Activated CD4-positive, alpha-beta T cell treated with anti-CD3 and anti-CD28 coated beads, Interleukin-2, Interleukin-6, amounts not matched to agents 100 ng/mL and 50 ng/mL, durations not matched to agents 16 hours and 8 hours (primary cell): Measurements from ENCODE around the gene CACNA1H.

ENCODE experiments used
- DNase-seq: peaks from one replicate; pipeline ENCODE4 v3.0.0-alpha.2; 2020

The CACNA1H gene

DNA sequence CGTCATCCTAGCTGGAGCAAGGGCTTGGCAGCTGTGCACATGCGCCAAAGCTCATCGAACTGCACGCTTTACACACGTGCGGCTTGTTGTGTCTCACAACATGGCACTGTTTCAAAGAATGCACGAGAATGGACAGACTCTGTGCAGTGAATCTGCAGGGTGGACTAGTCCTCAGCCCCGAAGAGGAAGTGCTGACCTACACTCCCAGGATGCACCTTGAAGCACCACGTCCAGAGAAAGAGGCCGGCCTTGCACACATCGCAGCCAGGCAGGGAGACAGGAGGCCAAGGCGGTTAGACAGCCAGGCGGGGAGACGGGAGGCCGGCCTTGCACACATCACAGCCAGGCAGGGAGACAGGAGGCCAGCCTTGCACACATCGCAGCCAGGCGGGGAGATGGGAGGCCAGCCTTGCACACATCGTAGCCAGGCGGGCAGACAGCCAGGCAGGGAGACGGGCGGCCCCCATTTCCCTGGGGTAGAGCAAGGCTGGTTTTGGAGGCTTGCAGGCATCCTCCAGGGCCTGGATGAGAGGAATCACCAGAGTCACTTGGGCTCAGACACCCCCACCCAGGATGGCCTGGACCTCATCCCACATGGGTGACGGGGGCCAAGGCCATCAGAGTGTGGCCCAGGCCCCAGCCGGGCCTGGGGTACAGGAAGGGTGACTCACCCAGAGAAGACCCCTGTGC is 9.0 kb upstream of the CACNA1H start:
- DNase-seq, result no peak

DNA sequence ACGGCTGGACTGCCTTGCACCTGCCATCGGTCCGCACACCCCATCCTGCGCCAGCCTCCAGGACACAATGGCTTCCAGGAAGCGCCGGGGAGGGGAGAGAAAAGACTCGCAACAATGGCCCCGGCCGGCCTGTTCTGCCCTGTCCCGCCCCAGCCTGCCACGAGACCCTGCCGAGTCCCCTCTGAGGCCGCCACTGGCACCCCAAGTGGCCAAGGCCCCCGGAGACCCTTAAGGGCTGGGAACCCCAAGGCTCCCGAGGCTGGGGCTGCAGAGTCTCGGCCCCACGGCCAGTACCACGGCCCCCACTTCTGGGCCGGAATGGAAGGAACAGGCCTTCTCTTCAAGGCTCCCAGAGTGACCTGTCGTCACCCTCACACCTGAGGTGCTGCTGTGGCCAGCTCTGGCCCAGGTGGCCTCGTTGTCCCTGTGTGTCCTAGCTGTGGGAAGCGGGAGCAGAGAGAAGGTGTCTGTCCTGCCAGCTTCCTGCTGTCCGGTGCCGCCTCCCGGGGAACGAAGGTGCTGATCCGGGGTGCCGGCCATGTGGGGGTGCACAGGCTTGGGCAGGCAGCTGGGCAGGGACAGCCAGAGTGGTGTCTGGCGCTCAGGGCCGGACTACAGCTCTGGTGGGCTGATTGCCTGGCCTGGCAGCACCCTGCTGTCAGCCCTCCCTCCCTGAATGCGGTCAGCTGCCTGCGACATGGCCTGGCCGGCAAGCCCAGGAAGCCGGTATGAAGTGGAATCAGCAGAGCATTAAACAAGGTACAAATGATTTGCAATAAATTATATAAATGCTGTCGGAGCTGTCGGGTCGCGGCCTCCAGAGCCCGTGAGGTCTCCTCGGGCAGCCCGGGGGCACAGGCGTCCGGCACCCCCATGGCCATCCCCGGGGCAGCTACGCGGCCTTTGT is 8.2 kb upstream of the CACNA1H start:
- DNase-seq, result no peak

DNA sequence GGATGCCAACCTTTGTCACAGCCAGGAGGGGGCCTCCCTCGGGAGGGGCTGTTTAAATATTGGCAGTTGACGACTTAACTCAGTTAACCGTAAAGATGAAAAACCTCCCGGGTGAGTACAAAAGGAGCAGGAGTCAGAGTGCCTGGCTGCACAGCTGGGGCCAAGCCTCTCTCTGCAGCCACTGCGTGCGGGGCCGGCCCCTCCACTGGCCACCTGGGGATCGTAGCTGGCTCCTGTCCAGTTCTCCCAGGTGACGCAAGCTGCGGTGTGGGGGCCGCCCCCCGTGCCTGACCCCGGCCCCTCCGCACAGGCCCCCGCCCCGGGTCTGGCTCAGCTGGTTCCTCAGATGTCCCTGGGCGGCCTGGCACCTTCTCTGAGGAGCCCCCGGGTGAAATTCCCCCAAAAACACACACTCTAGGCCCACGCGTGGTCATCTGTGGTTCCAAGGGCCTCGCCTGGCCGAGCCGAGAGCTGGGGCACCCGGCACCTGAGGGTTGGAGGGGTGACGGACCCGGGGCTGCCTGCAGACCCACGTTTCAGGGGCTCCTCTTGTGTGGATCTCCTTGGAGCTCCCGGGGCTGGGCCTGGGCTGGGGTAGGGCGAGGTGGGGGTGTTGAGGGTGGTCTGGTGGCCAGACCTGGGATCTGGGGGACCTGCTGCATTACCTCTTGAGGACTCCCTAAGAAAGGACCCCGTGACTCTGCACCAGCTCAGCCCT is 7.4 kb upstream of the CACNA1H start:
- no peak for DNase-seq

DNA sequence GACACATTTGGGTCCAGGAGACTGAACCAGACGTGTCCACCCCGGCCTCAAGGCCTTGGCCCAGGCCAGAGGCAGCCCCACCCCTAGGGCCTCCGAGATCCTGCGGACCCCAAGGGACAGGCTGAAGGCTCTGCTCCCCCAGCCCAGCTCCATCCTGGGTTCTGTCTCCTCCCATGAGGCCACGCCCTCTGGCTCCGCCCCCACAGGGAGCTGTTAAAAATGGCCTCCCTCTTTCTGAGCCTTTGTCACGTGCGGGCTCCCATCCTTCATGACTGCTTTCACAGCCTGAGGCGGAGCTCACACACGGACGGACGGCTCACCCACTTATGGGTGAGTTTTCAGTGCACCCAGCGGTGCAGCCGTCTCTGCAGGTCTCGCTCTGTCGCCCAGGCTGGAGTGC is 6.5 kb upstream of the CACNA1H start:
- DNase-seq, result no peak

DNA sequence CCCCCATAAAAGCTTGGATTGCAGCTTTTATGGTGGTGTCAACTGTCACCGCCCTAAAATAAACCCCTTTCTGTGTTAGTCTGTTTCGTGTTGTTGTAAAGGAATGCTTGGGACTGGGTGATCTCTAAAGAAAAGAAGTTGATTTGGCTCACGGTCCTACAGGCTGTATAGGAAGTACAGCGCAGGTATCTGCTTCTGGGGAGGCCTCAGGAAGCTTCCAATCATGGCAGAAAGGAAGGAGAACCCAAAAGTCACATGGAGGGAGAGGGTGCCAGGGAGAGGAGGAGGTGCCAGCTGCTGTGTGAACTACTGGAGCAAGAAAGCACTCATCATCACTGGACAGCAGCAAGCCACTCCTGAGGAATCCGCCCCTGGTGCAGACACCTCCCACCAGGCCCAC is 5.9 kb upstream of the CACNA1H start:
- no peak for DNase-seq

DNA sequence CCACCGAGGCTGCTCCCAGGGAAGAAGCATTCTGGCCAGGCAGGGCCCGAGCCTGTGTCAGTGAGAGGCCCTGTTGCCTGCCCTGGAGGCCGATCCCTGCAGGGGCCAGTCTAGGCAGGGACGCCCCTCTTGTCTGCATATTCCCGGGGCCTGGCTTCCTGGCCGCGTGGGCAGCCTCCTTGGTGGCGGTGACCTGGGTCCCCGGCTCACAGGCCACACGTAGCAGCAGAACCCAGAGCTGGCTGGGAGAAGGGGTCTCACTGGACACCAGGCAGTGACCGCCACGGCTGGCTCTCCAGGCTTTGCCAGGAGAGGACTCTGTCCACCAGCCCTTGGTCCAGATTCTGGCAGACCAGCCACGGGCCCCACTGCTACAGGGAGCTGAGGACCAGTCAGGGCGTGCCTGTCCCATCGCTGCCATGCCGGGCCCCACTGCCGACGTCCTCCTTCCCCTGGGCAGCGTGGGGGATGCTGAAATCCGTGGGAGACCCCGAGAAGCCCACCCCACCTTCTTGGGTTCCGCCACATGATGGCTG is 3.7 kb upstream of the CACNA1H start:
- DNase-seq, result no peak

DNA sequence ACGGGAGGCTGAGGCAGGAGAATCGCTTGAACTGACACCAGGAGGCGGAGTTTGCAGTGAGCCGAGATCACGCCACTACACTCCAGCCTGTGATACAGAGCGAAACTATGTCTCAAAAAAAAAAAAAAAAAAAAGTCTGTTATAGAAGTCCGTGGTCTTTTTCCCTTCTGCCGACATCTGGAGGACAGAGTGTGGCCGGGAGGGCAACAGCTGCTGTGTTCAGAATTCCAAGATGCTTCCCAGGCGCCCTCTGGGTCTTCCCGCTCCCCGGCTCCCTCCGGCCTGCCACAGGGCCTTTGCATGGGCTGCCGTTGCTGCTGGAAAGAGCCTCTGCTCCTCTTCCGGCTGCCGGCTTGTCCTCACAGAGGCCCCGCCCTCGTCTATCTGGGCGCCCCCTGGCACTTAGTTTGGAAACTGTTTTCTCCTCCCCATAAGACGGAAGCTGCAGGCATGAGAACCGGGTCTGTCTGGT is 2.4 kb upstream of the CACNA1H start:
- peak; percentile 51 for DNase-seq

DNA sequence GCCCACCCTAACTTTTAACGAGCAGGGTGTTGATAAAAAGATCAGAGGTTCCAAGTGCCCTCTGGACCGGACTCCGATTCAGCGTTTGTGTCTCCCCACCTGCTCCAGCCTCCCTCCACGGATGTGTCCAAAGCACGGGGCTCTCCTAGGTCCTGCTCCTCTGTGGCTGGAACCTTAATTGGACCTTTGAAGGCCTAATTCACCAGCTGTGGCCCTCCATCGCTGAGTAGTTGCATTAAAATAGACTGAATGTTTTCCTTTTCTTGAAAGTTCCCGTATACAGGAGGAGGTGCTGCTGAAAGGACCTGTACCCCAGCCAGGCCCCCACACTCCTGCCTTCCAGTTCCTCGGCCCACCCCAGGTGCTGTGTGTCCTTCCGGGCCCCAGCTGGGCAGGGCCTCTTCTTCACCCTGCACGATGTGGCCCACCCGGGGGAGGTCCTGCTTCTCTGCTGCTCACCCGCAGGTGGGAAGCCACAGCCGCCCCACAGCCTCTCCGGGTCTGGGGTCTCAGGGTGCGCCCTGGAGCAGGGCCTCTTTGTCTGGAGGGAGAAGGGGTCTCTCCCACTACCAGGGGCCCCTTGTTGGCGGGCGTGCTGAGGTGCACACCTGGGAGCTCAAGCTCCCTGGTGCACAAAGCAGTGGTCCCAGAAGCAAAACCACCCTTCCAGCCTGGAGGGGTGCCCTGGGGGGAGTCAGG is 1.3 kb upstream of the CACNA1H start:
- DNase-seq, result no peak

DNA sequence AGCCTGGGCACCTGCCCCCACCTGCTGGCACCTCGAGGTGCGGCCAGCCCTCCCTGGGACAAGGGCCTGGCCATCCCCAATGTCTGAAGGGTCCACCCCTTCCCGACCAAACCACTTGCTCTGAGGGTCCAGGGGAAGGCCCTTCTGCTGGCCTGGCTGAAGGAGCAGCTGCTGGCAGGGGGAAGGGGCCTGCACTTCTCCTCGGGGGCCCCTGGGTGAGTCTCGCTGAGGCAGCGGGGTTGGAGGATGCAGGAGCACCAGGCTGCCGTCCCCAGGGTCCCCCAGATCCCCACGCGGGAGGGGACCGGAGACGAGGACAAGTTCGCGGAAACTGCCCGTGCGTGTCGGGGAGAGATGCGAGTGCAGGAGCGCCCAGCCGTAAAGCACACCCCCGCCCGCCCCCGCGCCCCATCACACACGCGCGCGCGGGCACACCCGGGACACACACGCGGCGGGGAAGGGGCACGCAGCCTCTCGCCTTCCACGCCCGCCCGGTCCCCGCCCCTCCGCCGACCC is 725 bp upstream of the CACNA1H start:
- DNase-seq, result no peak

DNA sequence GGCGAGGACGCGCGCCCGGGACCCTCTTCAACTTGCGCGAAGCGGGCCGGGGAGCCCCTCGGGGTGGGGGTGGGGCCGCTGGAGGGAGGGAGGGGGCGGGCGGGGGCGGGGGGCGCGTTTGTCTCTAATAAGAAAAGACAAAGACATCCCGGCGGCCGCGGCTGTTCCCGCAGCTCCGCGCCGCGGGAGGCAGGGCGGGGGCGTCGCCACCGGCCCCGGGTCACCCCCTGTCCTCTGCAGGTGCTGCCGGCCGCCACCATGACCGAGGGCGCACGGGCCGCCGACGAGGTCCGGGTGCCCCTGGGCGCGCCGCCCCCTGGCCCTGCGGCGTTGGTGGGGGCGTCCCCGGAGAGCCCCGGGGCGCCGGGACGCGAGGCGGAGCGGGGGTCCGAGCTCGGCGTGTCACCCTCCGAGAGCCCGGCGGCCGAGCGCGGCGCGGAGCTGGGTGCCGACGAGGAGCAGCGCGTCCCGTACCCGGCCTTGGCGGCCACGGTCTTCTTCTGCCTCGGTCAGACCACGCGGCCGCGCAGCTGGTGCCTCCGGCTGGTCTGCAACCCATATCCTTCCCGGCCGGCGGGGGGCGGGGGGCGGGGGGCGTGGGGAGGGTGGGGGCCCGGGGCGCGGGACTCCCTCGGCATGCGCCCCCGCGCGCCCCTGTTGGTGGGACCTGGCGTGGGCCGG is 714 bp downstream of the CACNA1H start:
- DNase-seq, result no peak

DNA sequence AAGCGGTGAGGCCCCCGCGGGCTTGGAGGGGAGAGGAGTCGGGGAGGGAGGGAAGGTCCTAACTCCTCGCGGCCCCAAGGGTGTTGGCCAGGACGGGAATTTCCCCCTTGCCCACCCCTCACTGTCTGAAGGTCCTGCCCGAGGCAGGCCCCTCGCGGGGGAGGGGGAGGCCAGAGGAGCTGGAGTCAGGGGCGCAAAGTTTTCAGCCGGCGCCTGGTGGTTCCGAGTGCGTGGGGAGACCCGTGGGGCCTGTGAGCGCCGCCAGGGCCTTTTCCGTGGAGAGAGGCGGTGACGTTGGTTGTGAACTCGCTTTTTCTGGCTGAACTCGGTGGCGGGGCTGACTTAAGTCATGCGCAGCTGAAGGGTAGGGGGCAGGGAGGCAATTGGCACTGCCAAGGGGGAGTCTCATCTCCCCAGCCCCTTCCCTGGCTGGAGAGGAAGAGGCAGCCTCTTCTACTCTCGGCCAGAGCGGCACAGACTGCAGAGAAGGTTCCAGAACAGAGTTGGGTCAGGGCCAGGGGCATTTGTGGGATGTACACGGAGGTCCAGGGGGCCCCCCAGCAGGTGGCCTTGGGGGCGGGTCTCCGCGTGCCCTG is 1.5 kb downstream of the CACNA1H start:
- DNase-seq, result no peak

DNA sequence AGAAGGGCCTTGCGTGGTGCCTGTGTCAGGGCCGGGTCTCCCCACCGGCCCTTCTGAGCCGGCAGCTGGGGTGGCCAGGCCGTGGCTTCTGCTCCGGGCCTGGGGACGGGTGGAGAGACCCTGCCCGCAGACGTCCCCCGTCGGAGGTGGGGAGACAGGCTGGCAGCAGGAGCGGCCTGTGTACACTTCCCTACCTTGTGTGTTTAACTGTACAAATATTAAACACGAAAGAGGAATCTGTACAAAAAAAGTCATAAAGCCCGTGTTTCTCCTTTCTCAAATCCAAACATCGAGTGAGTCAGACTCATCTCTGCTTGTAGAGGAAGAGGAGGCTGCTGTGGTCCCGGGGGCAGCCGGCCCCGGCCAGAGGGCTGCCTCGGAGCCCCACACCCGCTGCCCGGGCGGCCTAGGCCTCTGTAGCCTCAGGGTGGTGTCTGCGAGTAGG is 2.0 kb downstream of the CACNA1H start:
- no peak for DNase-seq

DNA sequence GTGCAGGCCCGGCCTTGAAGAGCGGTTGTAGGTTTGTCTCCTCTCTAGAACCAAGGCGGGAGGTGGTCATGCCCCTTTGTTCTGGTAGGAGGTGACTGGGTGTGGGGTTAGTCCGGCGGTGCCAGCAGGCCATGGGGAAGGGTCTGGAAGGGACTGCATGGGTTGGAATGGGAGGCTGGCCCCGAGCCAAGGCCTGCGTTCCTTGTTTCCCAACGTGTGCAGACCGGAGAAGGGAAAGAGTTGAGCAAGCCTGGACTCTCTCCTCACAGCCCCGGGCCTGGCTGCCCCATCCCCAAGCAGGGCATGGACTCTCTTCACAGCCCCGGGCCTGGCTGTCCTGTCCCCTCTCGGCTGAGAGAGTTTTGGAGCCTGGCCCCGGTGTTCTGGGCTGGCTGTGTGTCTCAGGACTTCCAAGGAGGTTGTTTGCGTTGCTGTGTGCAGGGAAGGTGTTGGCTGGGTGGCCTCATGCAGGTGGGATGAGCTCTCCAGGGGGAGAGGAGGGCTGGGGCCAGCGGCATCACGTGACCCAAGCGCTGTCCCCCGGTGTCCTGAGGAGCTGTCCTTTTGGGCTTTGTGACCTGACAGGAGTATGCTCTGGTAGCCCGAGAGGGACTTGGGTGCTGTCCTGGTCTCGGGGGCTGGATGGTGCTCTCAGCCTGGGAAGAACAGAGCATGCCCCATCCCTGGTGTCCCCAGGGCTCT is 2.6 kb downstream of the CACNA1H start:
- no peak for DNase-seq

DNA sequence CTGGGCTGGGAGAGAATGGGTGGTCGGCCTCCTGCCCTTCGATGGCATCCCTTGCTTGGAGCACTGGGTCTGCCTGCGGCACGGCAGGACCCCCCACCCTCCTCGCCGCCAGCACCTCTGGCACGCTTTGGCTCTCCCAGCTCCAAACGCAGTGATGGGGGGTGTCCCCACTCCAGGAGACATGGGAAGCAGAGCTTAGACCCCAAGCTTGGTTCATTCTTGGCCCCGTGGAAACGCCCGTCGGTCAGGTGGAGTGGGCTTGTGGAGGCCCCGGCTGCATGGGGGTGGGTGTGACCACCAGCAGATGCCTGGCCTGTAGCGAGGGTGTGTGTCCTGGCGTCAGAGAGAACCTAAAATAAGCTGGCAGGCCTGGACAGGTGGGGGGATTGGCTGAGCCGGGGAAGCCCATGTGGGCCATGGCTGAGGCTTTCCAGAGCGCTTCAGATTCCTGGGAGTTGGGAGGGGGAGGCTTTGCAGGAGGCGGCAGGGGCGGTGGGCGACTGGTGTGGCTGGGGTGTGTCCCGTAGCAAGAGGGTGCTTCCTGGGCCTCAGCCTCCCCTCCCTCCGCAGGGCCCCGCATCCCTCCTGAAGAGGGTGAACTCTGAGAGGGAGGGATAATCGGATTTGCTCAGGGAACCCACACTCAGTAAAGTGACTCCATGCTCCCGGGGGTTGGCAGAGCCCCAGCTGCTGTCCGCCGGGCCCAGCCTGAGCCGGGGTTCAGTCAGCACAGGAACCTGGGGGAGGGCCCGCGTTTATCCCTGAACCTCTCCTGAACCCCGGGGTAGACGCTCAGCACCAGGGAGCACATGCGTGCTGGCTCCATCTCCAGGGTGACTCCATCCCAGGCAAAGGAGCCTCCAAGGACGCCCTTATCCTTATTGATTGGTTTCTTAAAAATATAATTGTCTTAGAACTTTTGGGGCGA is 3.4 kb downstream of the CACNA1H start:
- no peak for DNase-seq

DNA sequence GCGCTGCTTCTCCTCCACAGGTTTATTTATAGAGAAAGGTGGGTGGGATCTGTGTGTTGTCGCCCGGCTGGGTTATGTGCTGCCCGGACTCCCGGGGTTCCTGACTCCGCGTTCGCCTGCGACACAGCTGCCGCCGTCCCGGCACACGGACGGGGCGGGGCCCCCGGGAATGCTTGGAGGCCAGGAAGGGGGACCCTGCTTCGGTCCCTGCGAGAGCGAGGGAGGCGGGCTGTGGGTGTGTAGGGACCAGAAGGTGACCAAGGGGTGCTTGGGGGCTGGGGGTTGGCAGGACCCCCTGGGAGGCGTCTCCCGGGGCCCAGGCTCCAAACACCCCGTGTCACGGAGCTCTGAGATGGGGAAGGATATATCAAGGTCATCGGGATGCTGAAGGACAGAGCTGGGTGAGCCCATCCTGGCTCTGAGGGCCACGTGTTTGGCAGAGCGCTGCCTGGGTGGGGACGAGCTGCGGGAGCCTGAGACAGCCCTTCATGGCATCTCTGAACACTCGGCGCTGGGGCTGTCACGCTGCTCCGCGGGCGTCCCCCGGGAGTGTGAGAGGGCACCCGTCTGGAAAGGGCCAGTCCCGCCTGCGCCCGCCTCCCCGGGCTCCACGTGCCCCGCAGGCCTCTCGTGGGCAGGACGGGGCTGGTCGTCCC is 4.2 kb downstream of the CACNA1H start:
- no peak for DNase-seq

DNA sequence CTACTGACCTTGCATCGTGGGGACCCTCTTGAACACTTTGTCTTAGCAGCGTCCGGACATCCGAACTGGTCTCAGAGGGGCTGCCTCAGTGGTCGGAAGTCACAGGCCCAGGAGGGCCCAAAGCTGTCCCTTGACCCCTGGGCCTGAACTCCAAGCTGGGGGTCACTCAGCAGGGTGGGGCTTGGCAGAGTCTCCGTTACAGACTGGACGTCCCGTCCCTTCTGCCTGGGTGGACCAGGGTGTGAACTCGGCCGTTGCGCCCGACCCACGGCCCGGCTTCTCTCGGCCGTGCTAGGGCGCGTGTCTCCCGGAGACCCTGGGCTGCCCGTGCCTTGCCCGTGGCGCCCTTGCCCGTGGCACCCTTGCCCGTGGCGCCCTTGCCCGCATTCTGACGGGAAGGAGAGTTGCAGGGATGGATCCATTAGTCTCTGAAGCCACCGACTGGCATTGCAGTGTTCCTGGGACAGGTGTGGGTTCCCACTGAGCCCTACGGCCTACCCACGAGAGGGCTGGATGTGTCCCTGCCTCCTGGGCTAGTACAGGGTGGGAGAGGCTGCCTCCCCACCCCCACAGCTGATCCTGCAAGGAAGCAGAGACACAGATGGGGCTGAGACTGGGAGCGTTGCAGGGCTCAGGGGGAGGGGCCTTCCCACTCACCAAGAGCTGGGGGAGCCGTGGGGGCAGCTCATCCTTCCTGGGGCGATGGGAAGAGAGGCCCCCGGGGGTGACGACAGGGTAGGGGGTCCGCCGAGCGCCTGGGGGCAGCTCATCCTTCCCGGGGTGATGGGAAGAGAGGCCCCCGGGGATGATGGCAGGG is 4.9 kb downstream of the CACNA1H start:
- DNase-seq, result no peak

DNA sequence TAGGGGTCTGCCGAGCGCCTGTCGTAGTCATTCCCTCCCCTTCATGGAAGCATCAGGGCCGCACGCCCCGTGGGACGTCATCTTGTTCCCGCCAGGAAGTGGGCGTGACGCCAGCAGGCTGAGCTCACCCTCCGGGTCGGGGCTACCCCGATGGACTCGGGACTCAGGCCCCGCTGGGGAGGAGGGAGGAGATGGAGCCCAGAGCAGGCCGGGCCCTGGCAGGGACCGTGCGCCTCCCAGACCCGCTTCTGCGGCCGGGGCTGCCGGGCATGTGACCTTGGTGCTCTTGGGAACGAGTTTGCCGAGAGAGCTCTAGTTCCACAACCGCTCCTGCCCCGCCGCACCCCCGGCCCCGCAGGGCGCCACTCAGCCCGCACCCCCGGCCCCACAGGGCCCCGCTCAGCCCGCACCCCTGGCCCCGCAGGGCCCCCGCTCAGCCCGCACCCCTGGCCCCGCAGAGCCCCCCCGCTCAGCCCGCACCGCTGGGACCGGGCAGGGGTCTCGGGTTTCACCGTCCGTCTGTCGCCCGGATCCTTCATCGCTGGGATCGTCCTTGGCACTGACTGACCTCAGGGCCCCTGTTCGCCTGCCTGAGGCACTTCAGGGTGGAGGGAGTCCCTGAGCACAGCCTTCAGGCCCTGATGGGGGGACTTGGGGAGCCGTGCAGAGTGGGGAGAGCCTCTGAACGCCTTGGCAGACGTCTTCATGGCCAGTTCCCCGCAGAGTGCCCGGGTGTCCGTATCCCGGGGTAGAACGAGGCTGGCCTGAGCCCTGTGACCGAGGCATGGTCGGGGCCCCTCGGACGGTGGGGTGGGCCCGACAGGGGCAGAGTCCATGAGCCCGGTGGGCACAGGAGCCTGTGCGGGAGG is 5.8 kb downstream of the CACNA1H start:
- DNase-seq, result no peak
